Nephron (organoid): ENCODE measurements around the gene MRPL47.

ENCODE experiments used
- H3K27ac Mint-ChIP-seq, 3 experiments: 2 replicates each; pipeline ENCODE4 v1.8.0; 2020; ENCODE audit warnings: mixed read lengths in 3 of 3, mild to moderate bottlenecking in 2 of 3, moderate library complexity in 1 of 3
- H3K27me3 Mint-ChIP-seq: 2 replicates; pipeline ENCODE4 v1.8.0; 2021; ENCODE audit warnings: low read depth, mild to moderate bottlenecking, moderate library complexity, mixed read lengths
- H3K36me3 Mint-ChIP-seq: 2 replicates; pipeline ENCODE4 v1.8.0; 2020; ENCODE audit warnings: low read depth, mixed read lengths
- H3K4me1 Mint-ChIP-seq: 2 replicates; pipeline ENCODE4 v1.8.0; 2020; ENCODE audit warnings: mixed read lengths
- H3K4me3 Mint-ChIP-seq, 3 experiments: 2 replicates each; pipeline ENCODE4 v1.8.0; 2020; ENCODE audit warnings: mild to moderate bottlenecking in 3 of 3, mixed read lengths in 3 of 3, moderate library complexity in 2 of 3
- H3K9me3 Mint-ChIP-seq: 2 replicates; pipeline ENCODE4 v1.8.0; 2020; ENCODE audit warnings: mixed read lengths
- TF ChIP-seq, protein P1 (sequence below), 3 experiments: fragments of 200-600 bp; sonication (generic); IDR thresholded peaks; one replicate each; pipeline ENCODE4 v1.5.0; 2021; ENCODE audit warnings: antibody characterized with exemption in 3 of 3; ENCODE audit not compliant: unreplicated experiment in 3 of 3

Gene MRPL47

DNA sequence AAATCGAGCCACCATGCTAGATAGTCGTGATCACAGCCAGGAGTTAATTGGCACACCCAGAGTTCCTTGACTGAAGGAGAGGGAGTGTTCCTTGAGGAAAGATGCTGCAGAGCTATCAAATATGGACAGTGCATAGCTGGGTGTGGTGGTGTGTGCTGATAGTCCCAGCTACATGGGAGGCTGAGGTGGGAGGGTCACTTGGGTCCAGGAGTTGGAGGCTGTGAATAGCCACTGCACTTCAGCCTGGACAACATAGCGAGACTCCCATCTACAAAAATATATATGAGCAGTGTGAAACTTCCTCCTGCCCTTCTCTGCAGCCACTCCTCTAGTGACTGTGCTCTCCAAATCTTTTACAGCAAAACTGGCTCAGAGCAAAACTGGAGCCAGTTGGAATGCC is 38.4 kb upstream of the MRPL47 start:
- no peaks in the 10 kb centered on the region for H3K27me3 Mint-ChIP-seq
- H3K9me3 Mint-ChIP-seq, result no peaks in the 10 kb centered on the region
- H3K36me3 Mint-ChIP-seq, result no peaks in the 10 kb centered on the region
- TF ChIP-seq, protein P1, sequence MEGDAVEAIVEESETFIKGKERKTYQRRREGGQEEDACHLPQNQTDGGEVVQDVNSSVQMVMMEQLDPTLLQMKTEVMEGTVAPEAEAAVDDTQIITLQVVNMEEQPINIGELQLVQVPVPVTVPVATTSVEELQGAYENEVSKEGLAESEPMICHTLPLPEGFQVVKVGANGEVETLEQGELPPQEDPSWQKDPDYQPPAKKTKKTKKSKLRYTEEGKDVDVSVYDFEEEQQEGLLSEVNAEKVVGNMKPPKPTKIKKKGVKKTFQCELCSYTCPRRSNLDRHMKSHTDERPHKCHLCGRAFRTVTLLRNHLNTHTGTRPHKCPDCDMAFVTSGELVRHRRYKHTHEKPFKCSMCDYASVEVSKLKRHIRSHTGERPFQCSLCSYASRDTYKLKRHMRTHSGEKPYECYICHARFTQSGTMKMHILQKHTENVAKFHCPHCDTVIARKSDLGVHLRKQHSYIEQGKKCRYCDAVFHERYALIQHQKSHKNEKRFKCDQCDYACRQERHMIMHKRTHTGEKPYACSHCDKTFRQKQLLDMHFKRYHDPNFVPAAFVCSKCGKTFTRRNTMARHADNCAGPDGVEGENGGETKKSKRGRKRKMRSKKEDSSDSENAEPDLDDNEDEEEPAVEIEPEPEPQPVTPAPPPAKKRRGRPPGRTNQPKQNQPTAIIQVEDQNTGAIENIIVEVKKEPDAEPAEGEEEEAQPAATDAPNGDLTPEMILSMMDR (IDR thresholded peaks at IDR 0.05; ENCODE audit: unreplicated experiment in 3 of 3), result no peak
- H3K27ac Mint-ChIP-seq, result no peak overlapping the region
- no peaks in the 10 kb centered on the region for H3K4me1 Mint-ChIP-seq
- no peak overlapping the region for H3K4me3 Mint-ChIP-seq

DNA sequence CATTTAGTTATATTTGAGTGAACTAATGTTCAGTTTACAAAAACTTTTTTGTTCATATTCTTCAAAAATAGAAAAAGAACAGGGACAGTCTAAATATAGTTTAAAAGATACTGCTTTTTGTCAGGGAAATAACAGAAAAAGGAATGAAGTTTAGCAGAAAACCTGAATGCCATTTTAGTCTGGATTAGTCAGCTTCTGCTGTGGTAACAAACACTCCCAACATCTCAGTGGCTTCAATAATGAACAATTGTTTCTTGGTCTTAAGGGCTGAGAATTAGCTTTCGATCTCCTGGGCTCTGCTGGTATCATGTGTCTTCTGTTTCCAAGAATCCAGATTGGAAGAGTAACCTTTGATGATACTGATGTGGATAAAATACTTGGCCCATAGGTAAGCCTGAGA is 36.0 kb upstream of the MRPL47 start:
- TF ChIP-seq, protein P1 (IDR thresholded peaks at IDR 0.05; ENCODE audit: unreplicated experiment in 3 of 3), result no peak
- no peaks in the 10 kb centered on the region for H3K9me3 Mint-ChIP-seq
- no peaks in the 10 kb centered on the region for H3K27me3 Mint-ChIP-seq
- H3K4me1 Mint-ChIP-seq, result no peaks in the 10 kb centered on the region
- H3K4me3 Mint-ChIP-seq, result no peak overlapping the region
- H3K36me3 Mint-ChIP-seq, result no peaks in the 10 kb centered on the region
- H3K27ac Mint-ChIP-seq, result no peak overlapping the region

DNA sequence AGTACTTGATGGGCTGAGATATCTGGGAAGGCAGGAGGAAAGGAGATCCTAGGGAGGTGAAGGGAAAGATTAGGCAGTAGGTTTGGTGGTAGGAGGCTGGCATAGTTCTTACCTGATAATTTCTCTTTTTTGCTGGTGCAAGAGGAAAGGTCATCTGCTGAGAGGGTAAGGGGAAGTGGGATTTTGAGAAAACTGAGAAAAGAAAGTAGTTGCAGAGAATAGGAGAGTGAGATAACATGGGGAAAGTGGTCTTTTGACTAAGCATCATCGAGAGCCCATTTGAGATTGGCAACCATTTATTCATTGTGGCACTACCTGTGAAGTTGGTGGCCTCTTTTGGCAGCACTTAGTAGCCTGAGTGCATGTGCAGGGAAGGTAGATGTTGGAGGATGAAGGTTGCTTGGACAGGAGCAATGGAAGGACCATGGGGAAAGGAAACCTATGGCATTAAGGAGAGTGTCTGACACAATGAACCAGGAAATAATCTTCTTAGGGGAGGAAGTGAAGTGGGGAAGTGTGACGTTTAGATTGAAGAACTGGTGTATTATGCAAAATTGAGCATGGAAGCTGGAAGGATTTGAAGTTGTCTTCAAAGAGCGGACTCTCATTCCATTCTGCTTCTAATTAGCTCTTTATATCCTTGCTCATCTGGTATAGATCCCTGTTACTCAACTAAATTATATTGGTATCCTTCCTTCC is 26.5 kb upstream of the MRPL47 start:
- TF ChIP-seq, protein P1 (IDR thresholded peaks at IDR 0.05; ENCODE audit: unreplicated experiment in 3 of 3), result no peak
- H3K9me3 Mint-ChIP-seq, result no peaks in the 10 kb centered on the region

DNA sequence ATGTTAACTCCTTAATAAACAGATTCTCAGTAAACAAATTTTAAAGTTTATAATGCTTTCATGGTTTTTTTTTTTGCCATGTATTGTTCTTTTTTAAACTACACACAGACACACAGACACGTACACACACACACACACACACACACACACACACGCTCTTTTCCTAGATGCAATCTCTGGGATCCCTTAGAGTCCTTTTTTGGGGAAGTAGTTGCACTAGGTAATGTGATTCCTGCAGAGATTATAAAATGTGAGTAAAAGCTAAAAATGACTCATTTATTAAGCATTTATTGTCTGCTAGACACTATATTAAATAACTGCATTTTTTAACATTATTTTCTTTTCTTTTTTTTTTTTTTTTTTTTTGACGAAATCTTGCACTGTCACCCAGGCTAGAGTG is 20.0 kb upstream of the MRPL47 start:
- Mint-ChIP-seq H3K4me3 (no peak overlapping the region), H3K27ac (no peak overlapping the region), H3K36me3 (peaks cover 59% of the 10 kb centered on the region), H3K9me3 (peaks cover 4% of the 10 kb centered on the region), H3K27me3 (no peaks in the 10 kb centered on the region), H3K4me1 (no peaks in the 10 kb centered on the region)
- TF ChIP-seq, protein P1 (IDR thresholded peaks at IDR 0.05; ENCODE audit: unreplicated experiment in 3 of 3), result no peak

More for the DNA sequence above, 26.5 kb upstream of the MRPL47 start:
- no peaks in the 10 kb centered on the region for H3K27me3 Mint-ChIP-seq
- H3K27ac Mint-ChIP-seq, result no peak overlapping the region
- no peaks in the 10 kb centered on the region for H3K4me1 Mint-ChIP-seq
- H3K4me3 Mint-ChIP-seq, result no peak overlapping the region
- H3K36me3 Mint-ChIP-seq, result peaks cover under 1% of the 10 kb centered on the region

DNA sequence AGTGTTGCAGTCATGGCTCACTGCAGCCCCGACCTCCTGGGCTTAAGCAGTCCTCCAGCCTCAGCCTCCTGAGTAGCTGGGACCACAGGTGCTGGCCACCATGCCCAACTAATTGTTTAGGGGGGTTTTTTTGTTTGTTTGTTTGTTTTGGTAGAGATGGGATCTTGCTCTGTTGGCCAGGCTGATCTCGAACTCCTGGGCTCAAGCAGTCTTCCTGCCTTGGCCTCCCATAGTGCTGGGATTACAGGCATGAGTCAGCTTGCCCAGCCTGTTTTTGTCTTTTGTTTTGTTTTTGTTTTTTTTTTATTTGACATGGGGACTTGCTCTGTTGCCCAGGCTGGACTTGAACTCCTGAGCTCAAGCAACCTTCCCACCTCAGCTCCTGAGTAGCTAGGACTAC is 17.6 kb upstream of the MRPL47 start:
- TF ChIP-seq, protein P1 (IDR thresholded peaks at IDR 0.05; ENCODE audit: unreplicated experiment in 3 of 3), result no peak
- H3K36me3 Mint-ChIP-seq, result peaks cover 83% of the 10 kb centered on the region
- H3K4me1 Mint-ChIP-seq, result no peaks in the 10 kb centered on the region
- H3K9me3 Mint-ChIP-seq, result peaks cover 6% of the 10 kb centered on the region
- H3K27ac Mint-ChIP-seq, result no peak overlapping the region
- H3K27me3 Mint-ChIP-seq, result no peaks in the 10 kb centered on the region
- no peak overlapping the region for H3K4me3 Mint-ChIP-seq
